Ovary (tissue), 9 donors: ENCODE data around the gene NAAA. TPM values are rescaled to one million over a fixed set of nuclear protein-coding genes. Genes with fewer than 3 reads are reported as not detected.

ENCODE experiments used
- DNase-seq, 5 donors: peaks; one replicate each; pipeline ENCODE4 v3.0.0-alpha.2; 2019 to 2020
- H3K27ac ChIP-seq, 2 donors: fragments of 200-600 bp; one replicate each; pipeline versions ENCODE4 v1.5.1 to v1.8.0; 2019 to 2022
- H3K27me3 ChIP-seq: fragments of 200-600 bp; one replicate; pipeline ENCODE4 v1.8.0; 2022
- H3K36me3 ChIP-seq: fragments of 200-600 bp; sonication (generic); one replicate; pipeline ENCODE4 v1.5.1; 2019
- H3K4me1 ChIP-seq: one replicate; pipeline ENCODE4 v1.8.1; 2013; ENCODE audit warnings: mild to moderate bottlenecking, moderate library complexity; ENCODE audit not compliant: insufficient read depth
- H3K4me3 ChIP-seq: fragments of 200-600 bp; sonication (generic); one replicate; pipeline ENCODE4 v1.5.1; 2017
- H3K9me3 ChIP-seq, 2 donors: fragments of 200-600 bp in 1 of 2; sonication (generic) in 1 of 2; one replicate each; pipeline versions ENCODE4 v1.5.1 to v1.8.1; 2013 to 2019; ENCODE audit warnings: mild to moderate bottlenecking in 1 of 2, moderate library complexity in 1 of 2
- EP300 ChIP-seq: sonication (generic); formaldehyde crosslinking; IDR thresholded peaks from one replicate; pipeline ENCODE4 v1.6.1; 2017; ENCODE audit warnings: antibody characterized with exemption
- POLR2A ChIP-seq: fragments of 450-650 bp; IDR thresholded peaks from one replicate; pipeline ENCODE4 v1.6.1; 2017; ENCODE audit warnings: antibody characterized with exemption, mild to moderate bottlenecking, moderate library complexity
- WGBS, 3 donors: extraction: QIAGEN DNeasy Blood & Tissue Kit in 1 of 3; methylation state at CpG; one replicate each; pipeline versions ENCODE4 v1.1.5 to v1.1.7; 2013 to 2017; 5-methylcytosine and 5-hydroxymethylcytosine counted together
- intact Hi-C, 4 donors: fragments of 100-400 bp; cut with DNase I; formaldehyde crosslinking; loops; one replicate each; pipeline versions ENCODE4 v1.11.0 to v1.15.1; 2022 to 2023
- polyA plus RNA-seq, 2 donors: library from polyadenylated mRNA; stranded (reverse); fragments of 200-250 nt in 1 of 2; fragments of 350-450 nt in 1 of 2; fragmentation: Illumina TruSeq in 1 of 2; extraction: RNeasy Lipid Tissue Mini Kit (QIAGEN cat#74804) in 1 of 2; gene quantifications; one replicate each; pipeline ENCODE4 v1.2.3, GENCODE V29; 2013 to 2014
- total RNA-seq, 7 donors: library from RNA; depleted of rRNA in 2 of 7; stranded (reverse); fragments of >200 nt in 2 of 7; fragmentation: NEBNext Ultra II Directional in 3 of 7; extraction: Animal tissue kit (Norgen Biotek cat#: 25700) in 3 of 7; gene quantifications; one replicate each; pipeline versions ENCODE4 v1.1.0 to v1.2.4, GENCODE V29; 2016 to 2023
- TF ChIP-seq, protein P1 (sequence below), 3 donors: fragments of 450-650 bp in 2 of 3; fragments of 200-600 bp in 1 of 3; IDR thresholded peaks; one replicate each; pipeline versions ENCODE4 v1.5.1 to v1.8.0; 2016 to 2022; ENCODE audit warnings: antibody characterized with exemption in 3 of 3, mild to moderate bottlenecking in 1 of 3
- donor health status: DM: no; HTN: no; CAD: no; lungs with moderate emphysema.
- donor health status: DM: no; HTN: no; CAD: no.
- donor health status: Bipolar disorder and iron deficiency.
- donor health status: DM: yes; HTN: yes; CAD: no.
- donor health status: DM: no; HTN: no; CAD: no.
- donor health status: DM: yes; HTN: yes; CAD: no.

Gene NAAA
- total and polyA plus RNA-seq, 9 donors: 6.2 to 46.7 (median 14.1) TPM

- 60 to 69% (median 64%) methylated on average over 6 of the region's 6 CpGs for WGBS, 3 donors
- no peaks in the 10 kb centered on the region for H3K27me3 ChIP-seq
- intact Hi-C loops: no loop called here
- no peaks in the 10 kb centered on the region for H3K9me3 ChIP-seq
- no peak overlapping the region for H3K27ac ChIP-seq
- TF ChIP-seq, protein P1, sequence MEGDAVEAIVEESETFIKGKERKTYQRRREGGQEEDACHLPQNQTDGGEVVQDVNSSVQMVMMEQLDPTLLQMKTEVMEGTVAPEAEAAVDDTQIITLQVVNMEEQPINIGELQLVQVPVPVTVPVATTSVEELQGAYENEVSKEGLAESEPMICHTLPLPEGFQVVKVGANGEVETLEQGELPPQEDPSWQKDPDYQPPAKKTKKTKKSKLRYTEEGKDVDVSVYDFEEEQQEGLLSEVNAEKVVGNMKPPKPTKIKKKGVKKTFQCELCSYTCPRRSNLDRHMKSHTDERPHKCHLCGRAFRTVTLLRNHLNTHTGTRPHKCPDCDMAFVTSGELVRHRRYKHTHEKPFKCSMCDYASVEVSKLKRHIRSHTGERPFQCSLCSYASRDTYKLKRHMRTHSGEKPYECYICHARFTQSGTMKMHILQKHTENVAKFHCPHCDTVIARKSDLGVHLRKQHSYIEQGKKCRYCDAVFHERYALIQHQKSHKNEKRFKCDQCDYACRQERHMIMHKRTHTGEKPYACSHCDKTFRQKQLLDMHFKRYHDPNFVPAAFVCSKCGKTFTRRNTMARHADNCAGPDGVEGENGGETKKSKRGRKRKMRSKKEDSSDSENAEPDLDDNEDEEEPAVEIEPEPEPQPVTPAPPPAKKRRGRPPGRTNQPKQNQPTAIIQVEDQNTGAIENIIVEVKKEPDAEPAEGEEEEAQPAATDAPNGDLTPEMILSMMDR (IDR thresholded peaks at IDR 0.05): no peak
- TF ChIP-seq POLR2A (no peak), EP300 (no peak)
- no peak overlapping the region for H3K4me3 ChIP-seq
- H3K4me1 ChIP-seq: no peaks in the 10 kb centered on the region
- H3K36me3 ChIP-seq: no peaks in the 10 kb centered on the region
- no peak for DNase-seq
Observed at GRCh38 chr4:75878246-75878756, 62.5 kb downstream of the NAAA start.

DNA sequence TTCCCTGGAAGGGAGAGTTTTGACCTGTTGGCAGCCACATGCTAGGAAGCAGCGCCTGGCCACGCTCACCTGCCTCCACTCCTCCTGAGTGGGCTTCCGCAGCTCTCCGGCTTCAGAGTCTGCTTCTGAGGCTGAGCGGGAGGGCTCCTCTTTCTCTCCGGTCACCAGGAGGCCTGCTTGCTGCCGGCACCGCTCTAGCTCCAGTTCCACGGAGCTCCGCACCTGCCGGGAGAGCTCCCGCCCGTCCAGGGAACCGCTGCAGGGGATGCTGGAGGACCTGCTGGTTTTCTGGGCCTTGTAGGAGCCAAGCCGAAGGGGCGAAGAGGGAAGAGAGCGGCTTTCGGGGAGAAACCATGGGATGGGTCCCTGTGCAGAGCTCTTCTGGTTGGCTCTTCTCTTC is 64.6 kb downstream of the NAAA start:
- Histone ChIP-seq H3K27me3 (no peaks in the 10 kb centered on the region), H3K36me3 (no peaks in the 10 kb centered on the region), H3K4me1 (no peaks in the 10 kb centered on the region), H3K4me3 (no peak overlapping the region), H3K27ac (no peak overlapping the region), H3K9me3 (no peaks in the 10 kb centered on the region)
- DNase-seq: no peak
- intact Hi-C loops: no loop called here
- 78 to 85% (median 85%) methylated on average over 18 of the region's 18 CpGs for WGBS, 3 donors
- TF ChIP-seq POLR2A: no peak
- TF ChIP-seq EP300: no peak
- TF ChIP-seq, protein P1 (IDR thresholded peaks at IDR 0.05): no peak

DNA sequence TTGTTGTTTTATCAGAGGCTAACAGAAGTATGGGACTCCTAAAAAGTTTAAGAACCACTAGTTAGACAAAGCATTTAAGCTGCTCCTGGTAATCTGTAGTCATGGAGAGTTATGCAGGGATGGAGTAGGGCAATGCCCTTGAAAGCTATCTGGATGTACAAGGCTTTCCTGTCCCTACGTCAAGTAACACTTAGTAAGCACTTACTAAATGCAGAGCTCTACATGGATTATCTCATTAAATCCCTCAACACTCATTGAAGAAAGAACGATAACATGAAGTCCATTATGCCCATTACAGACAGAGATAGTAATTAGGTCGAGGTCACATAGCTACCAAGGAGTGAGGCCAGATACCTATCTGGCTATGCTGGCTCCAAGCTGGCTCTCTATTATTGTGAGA is 71.7 kb downstream of the NAAA start:
- DNase-seq: no peak
- no peaks in the 10 kb centered on the region for H3K9me3 ChIP-seq
- no peaks in the 10 kb centered on the region for H3K36me3 ChIP-seq
- no peaks in the 10 kb centered on the region for H3K27me3 ChIP-seq
- TF ChIP-seq, protein P1 (IDR thresholded peaks at IDR 0.05): no peak
- TF ChIP-seq POLR2A: no peak
- TF ChIP-seq EP300: no peak
- no peak overlapping the region for H3K4me3 ChIP-seq
- 47 to 59% (median 51%) methylated on average over 3 of the region's 3 CpGs for WGBS, 3 donors
- intact Hi-C loops: no loop called here
- no peaks in the 10 kb centered on the region for H3K4me1 ChIP-seq
- no peak overlapping the region for H3K27ac ChIP-seq

DNA sequence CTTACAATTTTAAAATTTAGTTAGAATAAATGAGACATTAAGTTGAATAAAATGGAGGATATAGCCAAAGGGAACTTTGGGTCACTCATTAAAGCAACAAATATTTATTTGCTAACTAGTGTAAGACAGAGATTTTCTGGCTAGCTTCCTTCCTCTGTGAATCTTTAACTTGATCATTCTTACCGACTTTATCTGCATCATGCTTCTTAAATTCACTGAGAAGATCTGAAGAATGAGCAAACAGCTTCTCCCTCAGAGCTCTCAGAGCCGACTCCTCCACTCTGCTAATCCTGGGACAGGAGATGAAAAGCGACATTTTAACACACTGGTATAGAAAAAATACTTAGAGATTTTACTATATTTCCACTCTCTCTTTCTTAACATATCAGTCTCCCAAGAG is 73.7 kb downstream of the NAAA start:
- 43 to 47% (median 44%) methylated on average over 3 of the region's 3 CpGs for WGBS, 3 donors
- Histone ChIP-seq H3K27ac (no peak overlapping the region), H3K4me1 (no peaks in the 10 kb centered on the region), H3K9me3 (no peaks in the 10 kb centered on the region), H3K4me3 (no peak overlapping the region), H3K36me3 (no peaks in the 10 kb centered on the region), H3K27me3 (no peaks in the 10 kb centered on the region)
- no peak for DNase-seq
- intact Hi-C loops: no loop called here
- TF ChIP-seq, protein P1 (IDR thresholded peaks at IDR 0.05): no peak
- TF ChIP-seq POLR2A (no peak), EP300 (no peak)

Other genes with a start within 250 kb of the NAAA start
- gene USO1, start 216.4 kb downstream of the NAAA start, total RNA-seq: 10 to 100 TPM; 52.2 to 91.3 (median 74.3) TPM
- gene USO1, start 216.4 kb downstream of the NAAA start, polyA plus RNA-seq: 10 to 100 TPM; 50.7 to 56.2 TPM
- gene PPEF2, start 38.6 kb downstream of the NAAA start, total RNA-seq: not detected
- not detected for gene PPEF2, start 38.6 kb downstream of the NAAA start, polyA plus RNA-seq
- gene SDAD1, start 49.9 kb upstream of the NAAA start, total RNA-seq: 10 to 100 TPM; 25.6 to 51.6 (median 37.4) TPM
- 10 to 100 TPM; 16.9 to 31.7 TPM for gene SDAD1, start 49.9 kb upstream of the NAAA start, polyA plus RNA-seq
- gene CXCL9, start 66.5 kb upstream of the NAAA start, total RNA-seq: under 1 TPM in 3 of 7 donors, not detected in 4; 0.13 to 0.57 (median 0.20) TPM
- 1 to 10 TPM in 1 of 2 donors, under 1 TPM in 1; 0.06 to 8.2 TPM for gene CXCL9, start 66.5 kb upstream of the NAAA start, polyA plus RNA-seq
- gene CXCL10, start 82.5 kb upstream of the NAAA start, total RNA-seq: 10 to 100 TPM in 1 of 7 donors, 1 to 10 TPM in 1, under 1 TPM in 2, not detected in 3; 0.24 to 17.3 (median 1.0) TPM
- gene CXCL10, start 82.5 kb upstream of the NAAA start, polyA plus RNA-seq: 1 to 10 TPM in 1 of 2 donors, under 1 TPM in 1; 0.12 to 5.3 TPM
- gene CXCL11, start 95.1 kb upstream of the NAAA start, total RNA-seq: under 1 TPM in 2 of 7 donors, not detected in 5; 0.18 to 0.57 TPM
- gene CXCL11, start 95.1 kb upstream of the NAAA start, polyA plus RNA-seq: 1 to 10 TPM in 1 of 2 donors, not detected in 1; 1.1 TPM
- gene ART3, start 133.7 kb upstream of the NAAA start, total RNA-seq: under 1 TPM in 3 of 7 donors, not detected in 4; 0.41 to 0.83 (median 0.71) TPM
- 1 to 10 TPM in 1 of 2 donors, under 1 TPM in 1; 0.11 to 1.5 TPM for gene ART3, start 133.7 kb upstream of the NAAA start, polyA plus RNA-seq
- gene NUP54, start 207.4 kb upstream of the NAAA start, total RNA-seq: 10 to 100 TPM; 26.1 to 53.8 (median 45.4) TPM
- 10 to 100 TPM; 25.2 to 33.4 TPM for gene NUP54, start 207.4 kb upstream of the NAAA start, polyA plus RNA-seq